Sciatic nerve (tissue), 2 donors: Measurements from ENCODE around the gene SPATA31E1. TPM values are rescaled to one million over a fixed set of nuclear protein-coding genes. Genes with fewer than 3 reads are reported as not detected.
"Not testable (repeated sequence)": the region's sequence is repeated elsewhere in the genome, so short reads cannot be mapped to it uniquely, and the experiment has no call there.

Experiments used
- ATAC-seq: fragments of 200-7000 bp; cut with Tn5 transposase; one replicate; pipeline ENCODE4 v1.9.1; 2020; ENCODE audit warnings: mild to moderate bottlenecking, moderate library complexity
- DNase-seq: peaks from one replicate; pipeline ENCODE4 v3.0.0-alpha.2; 2020; ENCODE audit warnings: low spot score
- intact Hi-C: fragments of 100-400 bp; cut with DNase I; formaldehyde crosslinking; loops from one replicate; pipeline ENCODE4 v1.14.2; 2022
- total RNA-seq: library from RNA; stranded (reverse); fragmentation: NEBNext Ultra II Directional; extraction: Animal tissue kit (Norgen Biotek cat#: 25700); gene quantifications from one replicate; pipeline ENCODE4 v1.2.1, GENCODE V29; 2021
- donor health status: DM: no; HTN: no; CAD: no.
- donor health status: DM: no; HTN: no; CAD: no.

SPATA31E1 gene
- total RNA-seq, 1 donor from 2014 or later, result not detected

- DNase-seq (no peak), ATAC-seq (no peak)
- intact Hi-C loops, result no loop called here
Measured at GRCh38 chr9:87883274-87883673, 597 bp downstream of the SPATA31E1 start.

GRCh38 chr9:87883990-87884389 is 1.3 kb downstream of the SPATA31E1 start:
- intact Hi-C loops, result no loop called here
- DNase-seq (no peak), ATAC-seq (no peak)

DNA sequence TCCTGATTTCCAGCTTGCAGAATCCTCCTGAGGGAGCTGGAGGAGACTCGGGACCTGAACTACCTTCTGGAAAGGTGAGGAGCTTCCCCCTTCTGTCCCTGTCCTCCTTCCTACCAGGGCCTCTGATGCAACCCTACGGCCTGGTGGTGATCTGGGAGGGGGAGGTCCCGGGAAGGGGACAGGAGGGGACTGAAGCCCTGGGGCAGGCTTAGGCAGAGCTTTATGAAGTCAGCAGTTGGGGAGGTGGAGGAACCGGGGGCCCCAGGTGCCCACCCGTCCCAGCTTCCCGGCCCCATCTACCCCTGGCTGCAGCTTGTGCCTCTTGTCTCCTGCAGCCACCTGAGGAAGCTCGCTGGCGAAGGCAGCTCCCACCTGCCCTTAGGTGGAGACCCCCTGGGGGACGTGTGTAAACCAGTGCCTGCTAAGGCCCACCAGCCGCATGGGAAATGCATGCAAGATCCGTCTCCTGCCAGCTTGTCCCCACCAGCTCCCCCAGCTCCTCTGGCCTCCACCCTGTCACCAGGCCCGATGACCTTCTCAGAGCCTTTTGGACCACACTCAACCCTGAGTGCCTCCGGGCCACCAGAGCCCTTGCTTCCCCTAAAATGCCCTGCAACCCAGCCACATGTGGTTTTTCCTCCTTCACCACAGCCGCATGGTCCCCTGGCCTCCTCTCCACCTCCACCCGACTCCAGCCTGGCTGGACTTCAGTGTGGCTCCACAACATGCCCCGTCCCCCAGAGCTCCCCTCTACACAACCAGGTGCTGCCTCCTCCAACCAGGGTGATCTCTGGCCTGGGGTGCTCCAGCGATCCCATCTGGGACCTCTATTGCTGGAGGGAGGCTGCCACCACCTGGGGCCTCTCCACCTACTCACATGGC is 2.1 kb downstream of the SPATA31E1 start:
- intact Hi-C loops, result no loop called here
- no peak for DNase-seq
- no peak for ATAC-seq

- DNase-seq (no peak), ATAC-seq (no peak)
- intact Hi-C loops, result no loop called here
Measured at GRCh38 chr9:87885484-87886189, 3.0 kb downstream of the SPATA31E1 start.

- ATAC-seq (no peak), DNase-seq (no peak)
- intact Hi-C loops, result no loop called here
Measured at GRCh38 chr9:87886210-87886932, 3.7 kb downstream of the SPATA31E1 start.

DNA sequence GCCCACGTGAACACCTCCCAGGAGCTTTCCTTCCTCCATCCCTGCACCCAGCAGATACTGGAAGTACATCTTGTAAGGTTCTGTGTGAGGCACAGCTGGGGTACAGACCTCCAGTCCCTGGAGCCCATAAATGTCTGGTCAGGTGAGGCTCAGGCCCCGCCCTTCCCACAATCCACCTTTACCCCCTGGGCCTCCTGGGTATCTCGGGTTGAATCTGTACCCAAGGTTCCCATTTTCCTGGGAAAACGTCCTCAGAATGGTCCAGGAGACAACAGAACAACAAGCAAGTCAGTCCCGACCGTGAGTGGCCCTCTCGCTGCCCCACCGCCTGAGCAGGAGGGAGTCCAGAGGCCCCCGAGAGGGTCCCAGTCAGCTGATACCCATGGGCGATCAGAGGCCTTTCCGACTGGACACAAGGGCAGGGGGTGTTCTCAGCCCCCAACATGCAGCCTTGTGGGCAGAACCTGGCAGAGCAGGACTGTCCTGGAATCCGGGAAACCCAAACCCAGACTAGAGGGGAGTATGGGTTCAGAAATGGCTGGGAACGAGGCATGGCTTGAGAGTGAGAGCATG is 4.3 kb downstream of the SPATA31E1 start:
- ATAC-seq (no peak), DNase-seq (no peak)
- intact Hi-C loops, result no loop called here

- intact Hi-C loops, result no loop called here
- ATAC-seq, result no peak
- no peak for DNase-seq
Measured at GRCh38 chr9:87887661-87888480, 5.2 kb downstream of the SPATA31E1 start.

- no peak for DNase-seq
- intact Hi-C loops, result no loop called here
- no peak for ATAC-seq
Measured at GRCh38 chr9:87888501-87888900, 5.8 kb downstream of the SPATA31E1 start.

- no peak for DNase-seq
Measured at GRCh38 chr9:87889065-87889881, 6.6 kb downstream of the SPATA31E1 start.

GRCh38 chr9:87889882-87890252 is 7.2 kb downstream of the SPATA31E1 start:
- no peak for ATAC-seq
- intact Hi-C loops, result no loop called here
- DNase-seq, result no peak

More at GRCh38 chr9:87889065-87889881, 6.6 kb downstream of the SPATA31E1 start:
- ATAC-seq, result no peak
- intact Hi-C loops, result no loop called here

- no peak for ATAC-seq
- intact Hi-C loops, result no loop called here
- DNase-seq, result no peak
Measured at GRCh38 chr9:87890837-87891236, 8.2 kb downstream of the SPATA31E1 start.

DNA sequence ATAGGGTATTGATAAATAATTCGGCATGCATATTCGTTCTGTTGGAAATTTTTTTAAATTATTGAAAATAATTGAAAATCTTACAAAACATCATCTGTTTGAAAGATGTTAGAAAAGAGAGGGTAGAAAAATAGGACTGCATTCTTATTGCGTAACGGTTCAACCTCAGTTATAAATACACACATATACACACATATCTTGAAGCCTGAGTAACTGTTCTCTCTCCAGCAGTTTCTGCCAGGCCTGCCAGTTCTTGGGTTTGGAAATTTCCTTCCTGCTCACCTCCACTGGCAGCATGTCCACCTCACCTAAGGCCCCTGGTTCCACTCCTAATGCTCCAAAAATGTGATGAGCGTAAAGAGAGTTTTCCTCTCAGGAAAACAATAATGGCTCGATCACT is 9.1 kb downstream of the SPATA31E1 start:
- DNase-seq (no peak), ATAC-seq (no peak)
- intact Hi-C loops, result no loop called here

GRCh38 chr9:87892956-87893355 is 10.3 kb downstream of the SPATA31E1 start:
- intact Hi-C loops, result no loop called here
- ATAC-seq (no peak), DNase-seq (no peak)

DNA sequence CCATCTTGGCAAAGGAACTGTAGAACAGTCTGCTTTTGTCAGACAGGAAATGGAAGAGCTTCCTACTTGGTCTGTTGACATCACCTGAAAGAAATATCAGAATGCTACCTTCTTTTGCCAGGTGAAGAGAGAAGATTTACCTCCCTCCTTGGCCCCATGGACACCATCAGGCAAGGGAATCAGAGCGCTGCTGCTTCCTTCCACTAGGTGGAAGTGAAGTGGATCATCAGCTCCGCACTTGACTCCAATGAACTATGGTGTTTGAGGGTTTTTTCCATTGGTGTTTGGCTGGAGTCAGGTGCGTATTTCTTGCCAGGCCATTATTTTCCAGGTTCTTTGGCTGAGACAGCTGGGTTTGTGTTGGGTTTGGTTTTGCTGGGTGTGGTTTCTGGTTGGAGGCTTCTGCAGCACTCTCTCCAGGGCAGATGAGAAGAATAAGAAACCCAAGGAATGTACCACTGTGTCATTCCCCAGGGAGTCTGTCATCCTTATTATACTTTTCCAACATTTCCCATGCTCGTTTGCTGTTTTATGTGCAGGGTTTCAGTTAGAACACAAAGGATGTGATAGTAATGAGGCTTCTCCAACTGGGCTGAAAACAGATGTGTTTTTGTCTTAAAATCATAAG is 12.4 kb downstream of the SPATA31E1 start:
- DNase-seq, result no peak
- intact Hi-C loops, result no loop called here
- ATAC-seq, result no peak

- ATAC-seq (no peak), DNase-seq (no peak)
- intact Hi-C loops, result no loop called here
Measured at GRCh38 chr9:87896891-87897290, 14.2 kb downstream of the SPATA31E1 start.

- intact Hi-C loops, result no loop called here
- no peak for ATAC-seq
- DNase-seq, result no peak
Measured at GRCh38 chr9:87898151-87898550, 15.5 kb downstream of the SPATA31E1 start.

DNA sequence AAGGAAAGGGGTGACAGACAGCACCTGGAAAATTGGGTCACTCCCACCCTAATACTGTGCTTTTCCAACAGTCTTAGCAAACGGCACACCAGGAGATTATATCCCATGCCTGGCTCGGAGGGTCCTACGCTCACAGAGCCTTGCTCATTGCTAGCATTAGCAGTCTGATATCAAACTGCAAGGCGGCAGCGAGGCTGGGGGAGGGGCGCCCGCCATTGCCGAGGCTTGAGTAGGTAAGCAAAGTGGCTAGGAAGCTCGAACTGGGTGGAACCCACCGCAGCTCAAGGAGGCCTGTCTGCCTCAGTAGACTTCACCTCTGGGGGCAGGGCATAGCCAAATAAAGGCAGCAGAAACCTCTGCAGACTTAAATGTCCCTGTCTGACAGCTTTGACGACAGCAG is 19.7 kb downstream of the SPATA31E1 start:
- ATAC-seq, intact Hi-C loops, DNase-seq: not testable (repeated sequence)
